Measurements from ENCODE around the gene GRAMD4.

GRCh38 chr22:46652081-46652846 lies 32.1 kb downstream of the GRAMD4 start:
- TF ChIP-seq POLR2A (IDR thresholded peaks at IDR 0.05; ENCODE audit: low read depth, low read length) (no peak), TAF1 (IDR thresholded peaks at IDR 0.05; ENCODE audit: low read depth, low read length) (no peak), POLR2AphosphoS5 (IDR thresholded peaks at IDR 0.05; ENCODE audit: low read depth, low read length) (no peak)

All from GM12891 (cell line).